Naive thymus-derived CD4-positive, alpha-beta T cell (primary cell): Measurements from ENCODE around the gene CAMTA1. TPM values are rescaled to one million over a fixed set of nuclear protein-coding genes. Genes with fewer than 3 reads are reported as not detected.

Experiments
- ATAC-seq: fragments of 150-1000 bp; cut with Tn5 transposase; 2 replicates; pipeline ENCODE4 v1.10.0; 2021; ENCODE audit warnings: mild to moderate bottlenecking, moderate library complexity
- CTCF ChIA-PET: fragments of 350-600 bp; sonication (Branson Sonifier 250); formaldehyde crosslinking; loops from one replicate; lab custom pipeline; 2021; ENCODE audit warnings: antibody characterized with exemption; lab: Charles Lee
- POLR2A ChIA-PET: fragments of 350-600 bp; sonication (Branson Sonifier 250); formaldehyde crosslinking; loops from one replicate; lab custom pipeline; 2021; ENCODE audit warnings: antibody characterized with exemption, inconsistent platforms; lab: Charles Lee
- DNase-seq, 9 donors: peaks; one replicate each; pipeline versions ENCODE4 v3.0.0 to v3.0.0-alpha.2; 2020 to 2022; ENCODE audit warnings: mixed read lengths in 1 of 9
- H3K27ac ChIP-seq: one replicate; pipeline ENCODE4 v1.7.0; 2013; ENCODE audit warnings: mild to moderate bottlenecking, low read depth, low read length, moderate library complexity
- H3K27me3 ChIP-seq, 2 donors: one replicate each; pipeline ENCODE4 v1.7.0; 2013; ENCODE audit warnings: low read length in 2 of 2, mild to moderate bottlenecking in 2 of 2, moderate library complexity in 2 of 2; ENCODE audit not compliant: control insufficient read depth in 2 of 2, insufficient read depth in 2 of 2
- H3K36me3 ChIP-seq, 3 experiments: 1 replicate in 2 of 3; 2 replicates in 1 of 3; pipeline ENCODE4 v1.7.0; 2013; ENCODE audit warnings: low read length in 3 of 3, mild to moderate bottlenecking in 3 of 3, moderate library complexity in 1 of 3; ENCODE audit not compliant: insufficient read depth in 3 of 3, control insufficient read depth in 2 of 3
- H3K4me1 ChIP-seq, 2 donors: one replicate each; pipeline ENCODE4 v1.7.0; 2013; ENCODE audit warnings: low read length in 2 of 2, mild to moderate bottlenecking in 2 of 2, moderate library complexity in 1 of 2; ENCODE audit not compliant: control insufficient read depth in 2 of 2, insufficient read depth in 2 of 2
- H3K4me3 ChIP-seq: 2 replicates; pipeline ENCODE4 v1.7.0; 2013; ENCODE audit warnings: mild to moderate bottlenecking, low read length
- H3K9me3 ChIP-seq, 3 experiments: 1 replicate in 2 of 3; 2 replicates in 1 of 3; pipeline ENCODE4 v1.7.0; 2013; ENCODE audit warnings: low read length in 3 of 3; ENCODE audit not compliant: control insufficient read depth in 2 of 3
- H3K27ac Mint-ChIP-seq, 9 donors: one replicate each; pipeline ENCODE4 v1.8.0; 2020 to 2022; ENCODE audit warnings: mixed read lengths in 9 of 9, mild to moderate bottlenecking in 8 of 9, moderate library complexity in 5 of 9, inconsistent platforms in 2 of 9
- H3K27me3 Mint-ChIP-seq, 5 donors: one replicate each; pipeline ENCODE4 v1.8.0; 2021 to 2022; ENCODE audit warnings: mixed read lengths in 5 of 5, mild to moderate bottlenecking in 1 of 5
- H3K36me3 Mint-ChIP-seq, 5 donors: one replicate each; pipeline ENCODE4 v1.8.0; 2020 to 2022; ENCODE audit warnings: mixed read lengths in 5 of 5, mild to moderate bottlenecking in 3 of 5, inconsistent platforms in 1 of 5
- H3K4me1 Mint-ChIP-seq, 7 donors: one replicate each; pipeline ENCODE4 v1.8.0; 2020 to 2022; ENCODE audit warnings: mixed read lengths in 7 of 7, mild to moderate bottlenecking in 3 of 7, inconsistent platforms in 1 of 7
- H3K4me3 Mint-ChIP-seq, 10 donors: one replicate each; pipeline ENCODE4 v1.8.0; 2020 to 2022; ENCODE audit warnings: mild to moderate bottlenecking in 10 of 10, mixed read lengths in 10 of 10, moderate library complexity in 6 of 10, inconsistent platforms in 2 of 10
- H3K9me3 Mint-ChIP-seq, 11 donors: one replicate each; pipeline ENCODE4 v1.8.0; 2020 to 2022; ENCODE audit warnings: mixed read lengths in 11 of 11, mild to moderate bottlenecking in 4 of 11, inconsistent platforms in 1 of 11, moderate library complexity in 1 of 11
- intact Hi-C, 2 donors: fragments of 100-400 bp; cut with micrococcal nuclease; formaldehyde crosslinking; loops; one replicate each; pipeline ENCODE4 v1.15.1; 2023
- polyA plus RNA-seq, 2 donors: library from polyadenylated mRNA; unstranded; fragments of 300-500 nt; fragmentation: Illumina TruSeq; gene quantifications; one replicate each; pipeline ENCODE4 v1.2.3, GENCODE V29; 2021
- total RNA-seq, 6 experiments: library from RNA in 5 of 6; stranded (reverse) in 5 of 6; gene quantifications; 1 replicate in 5 of 6; 2 replicates in 1 of 6; pipeline ENCODE4 v1.2.3 and lab custom pipeline; 2021 to 2026

The CAMTA1 gene
- total and polyA plus RNA-seq, 7 experiments from 2014 or later: 38.1 to 68.6 (median 42.6) TPM

GRCh38 chr1:7621334-7622219 is 836.3 kb downstream of the CAMTA1 start:
- Mint-ChIP-seq H3K36me3 (no peaks in the 10 kb centered on the region), H3K27ac (no peak overlapping the region), H3K4me1 (no peaks in the 10 kb centered on the region), H3K9me3 (peaks cover 0 to 3% (median 0%) of the 10 kb centered on the region in 11 donors), H3K27me3 (peaks cover 0 to 38% (median 31%) of the 10 kb centered on the region in 5 donors), H3K4me3 (no peak overlapping the region)
- Histone ChIP-seq H3K9me3 (no peaks in the 10 kb centered on the region), H3K4me3 (no peak overlapping the region), H3K4me1 (no peaks in the 10 kb centered on the region), H3K36me3 (no peaks in the 10 kb centered on the region), H3K27me3 (no peaks in the 10 kb centered on the region), H3K27ac (no peak overlapping the region)
- POLR2A ChIA-PET: no interaction called here
- CTCF ChIA-PET: no interaction called here
- no peak for DNase-seq
- ATAC-seq: no peak
- intact Hi-C loops: no loop called here

GRCh38 chr1:7623842-7624241 is 838.6 kb downstream of the CAMTA1 start:
- Histone ChIP-seq H3K4me1 (no peaks in the 10 kb centered on the region), H3K27ac (no peak overlapping the region), H3K36me3 (no peaks in the 10 kb centered on the region), H3K4me3 (no peak overlapping the region), H3K9me3 (no peaks in the 10 kb centered on the region), H3K27me3 (no peaks in the 10 kb centered on the region)
- ChIA-PET POLR2A (no interaction called here), CTCF (no interaction called here)
- Mint-ChIP-seq H3K27ac (no peak overlapping the region), H3K9me3 (peaks cover 0 to 3% (median 0%) of the 10 kb centered on the region in 11 donors), H3K4me1 (no peaks in the 10 kb centered on the region), H3K36me3 (no peaks in the 10 kb centered on the region), H3K27me3 (peaks cover 0 to 38% (median 31%) of the 10 kb centered on the region in 5 donors), H3K4me3 (no peak overlapping the region)
- no peak for ATAC-seq
- no peak for DNase-seq
- intact Hi-C loops: no loop called here

GRCh38 chr1:7624791-7625355 is 839.6 kb downstream of the CAMTA1 start:
- Mint-ChIP-seq H3K27ac (no peak overlapping the region), H3K27me3 (peaks cover 0 to 46% (median 30%) of the 10 kb centered on the region in 5 donors), H3K4me1 (no peaks in the 10 kb centered on the region), H3K36me3 (no peaks in the 10 kb centered on the region), H3K4me3 (no peak overlapping the region), H3K9me3 (peaks cover 0 to 1% (median 0%) of the 10 kb centered on the region in 11 donors)
- Histone ChIP-seq H3K4me1 (no peaks in the 10 kb centered on the region), H3K36me3 (no peaks in the 10 kb centered on the region), H3K9me3 (no peaks in the 10 kb centered on the region), H3K4me3 (no peak overlapping the region), H3K27me3 (no peaks in the 10 kb centered on the region), H3K27ac (no peak overlapping the region)
- POLR2A ChIA-PET: no interaction called here
- ATAC-seq: no peak
- CTCF ChIA-PET: no interaction called here
- intact Hi-C loops: no loop called here
- DNase-seq: no peak

GRCh38 chr1:7625401-7625800 is 840.1 kb downstream of the CAMTA1 start:
- Histone ChIP-seq H3K4me3 (no peak overlapping the region), H3K27me3 (no peaks in the 10 kb centered on the region), H3K27ac (no peak overlapping the region), H3K4me1 (no peaks in the 10 kb centered on the region), H3K36me3 (no peaks in the 10 kb centered on the region), H3K9me3 (no peaks in the 10 kb centered on the region)
- H3K9me3 Mint-ChIP-seq: peaks cover 0 to 1% (median 0%) of the 10 kb centered on the region in 11 donors
- no peaks in the 10 kb centered on the region for H3K36me3 Mint-ChIP-seq
- intact Hi-C loops: no loop called here
- ChIA-PET POLR2A (no interaction called here), CTCF (no interaction called here)
- DNase-seq (no peak), ATAC-seq (no peak)
- H3K4me3 Mint-ChIP-seq: no peak overlapping the region
- no peak overlapping the region for H3K27ac Mint-ChIP-seq
- H3K4me1 Mint-ChIP-seq: no peaks in the 10 kb centered on the region
- peaks cover 0 to 46% (median 27%) of the 10 kb centered on the region in 5 donors for H3K27me3 Mint-ChIP-seq

GRCh38 chr1:7628273-7628672 is 843.0 kb downstream of the CAMTA1 start:
- H3K4me1 ChIP-seq: no peaks in the 10 kb centered on the region
- H3K4me3 ChIP-seq: no peak overlapping the region
- POLR2A ChIA-PET: no interaction called here
- H3K27me3 ChIP-seq: no peaks in the 10 kb centered on the region
- H3K9me3 ChIP-seq: no peaks in the 10 kb centered on the region
- H3K36me3 ChIP-seq: no peaks in the 10 kb centered on the region
- intact Hi-C loops: no loop called here
- H3K4me1 Mint-ChIP-seq: no peaks in the 10 kb centered on the region
- H3K36me3 Mint-ChIP-seq: no peaks in the 10 kb centered on the region
- peaks cover 0 to 53% (median 20%) of the 10 kb centered on the region in 5 donors for H3K27me3 Mint-ChIP-seq
- DNase-seq (no peak), ATAC-seq (no peak)
- no peak overlapping the region for H3K4me3 Mint-ChIP-seq
- no peaks in the 10 kb centered on the region for H3K9me3 Mint-ChIP-seq
- CTCF ChIA-PET: no interaction called here
- no peak overlapping the region for H3K27ac Mint-ChIP-seq
- no peak overlapping the region for H3K27ac ChIP-seq

- Mint-ChIP-seq H3K9me3 (no peaks in the 10 kb centered on the region), H3K4me3 (no peak overlapping the region), H3K36me3 (no peaks in the 10 kb centered on the region), H3K27ac (no peak overlapping the region), H3K27me3 (peaks cover 0 to 59% (median 25%) of the 10 kb centered on the region in 5 donors), H3K4me1 (no peaks in the 10 kb centered on the region)
- ATAC-seq (no peak), DNase-seq (no peak)
- Histone ChIP-seq H3K27ac (no peak overlapping the region), H3K4me1 (no peaks in the 10 kb centered on the region), H3K9me3 (no peaks in the 10 kb centered on the region), H3K36me3 (no peaks in the 10 kb centered on the region), H3K4me3 (no peak overlapping the region), H3K27me3 (no peaks in the 10 kb centered on the region)
- intact Hi-C loops: no loop called here
- ChIA-PET CTCF (no interaction called here), POLR2A (no interaction called here)
These were observed 843.8 kb downstream of the CAMTA1 start for GRCh38 chr1:7629011-7629410.
